CD14-positive monocyte (primary cell): ENCODE data around the gene SIGMAR1. TPM values are rescaled to one million over a fixed set of nuclear protein-coding genes. Genes with fewer than 3 reads are reported as not detected.
A peak's percentile ranks its signal among the peaks of the same experiment; 100 is the strongest.
"Not testable (repeated sequence)": the region's sequence is repeated elsewhere in the genome, so short reads cannot be mapped to it uniquely, and the experiment has no call there.

Source experiments
- DNase-seq, 3 donors: peaks; one replicate each; pipeline ENCODE4 v3.0.0-alpha.2; 2011 to 2022
- H2AFZ ChIP-seq: 2 replicates; pipeline ENCODE4 v1.6.0; 2012; ENCODE audit warnings: mild to moderate bottlenecking, low read depth, low read length, inconsistent platforms; ENCODE audit not compliant: insufficient read depth, poor library complexity, severe bottlenecking
- H3K27ac ChIP-seq, 2 donors: 1 replicate in 1 of 2; 2 replicates in 1 of 2; pipeline ENCODE4 v1.5.1; 2012 to 2013; ENCODE audit warnings: low read length in 2 of 2, control low read depth in 1 of 2, inconsistent platforms in 1 of 2, low read depth in 1 of 2, mild to moderate bottlenecking in 1 of 2
- H3K27me3 ChIP-seq, 2 donors: one replicate each; pipeline versions ENCODE4 v1.6.0 to v1.6.1; 2011 to 2013; ENCODE audit warnings: low read length in 2 of 2; ENCODE audit not compliant: control insufficient read depth in 2 of 2, insufficient read depth in 2 of 2
- H3K36me3 ChIP-seq, 2 donors: replicated peaks in 1 of 2; 1 replicate in 1 of 2; 2 replicates in 1 of 2; pipeline versions ENCODE4 v1.5.1 to v1.6.1; 2012 to 2013; ENCODE audit warnings: low read length in 2 of 2, control low read depth in 1 of 2, inconsistent platforms in 1 of 2, mild to moderate bottlenecking in 1 of 2; ENCODE audit not compliant: insufficient read depth in 2 of 2, control insufficient read depth in 1 of 2
- H3K4me1 ChIP-seq, 2 donors: 1 replicate in 1 of 2; 2 replicates in 1 of 2; pipeline versions ENCODE4 v1.5.1 to v1.6.1; 2012 to 2013; ENCODE audit warnings: low read length in 2 of 2, control low read depth in 1 of 2, inconsistent platforms in 1 of 2, mild to moderate bottlenecking in 1 of 2, moderate library complexity in 1 of 2; ENCODE audit not compliant: insufficient read depth in 2 of 2, control insufficient read depth in 1 of 2
- H3K4me2 ChIP-seq: replicated peaks from 2 replicates; pipeline ENCODE3; 2012; ENCODE audit warnings: low read length, moderate library complexity, mild to moderate bottlenecking; ENCODE audit not compliant: poor library complexity, severe bottlenecking; ENCODE audit errors: extremely low read depth
- H3K4me3 ChIP-seq, 3 experiments: fragments of 200-600 bp in 1 of 3; sonication (generic) in 1 of 3; replicated peaks in 1 of 3; 1 replicate in 2 of 3; 2 replicates in 1 of 3; pipeline ENCODE4 v1.5.1; 2011 to 2013; ENCODE audit warnings: low read length in 3 of 3, mild to moderate bottlenecking in 3 of 3, control low read depth in 2 of 3, low read depth in 2 of 3, inconsistent platforms in 1 of 3, moderate library complexity in 1 of 3
- H3K79me2 ChIP-seq: 2 replicates; pipeline ENCODE4 v1.6.0; 2012; ENCODE audit warnings: mild to moderate bottlenecking, control low read depth, inconsistent platforms, low read length, moderate library complexity; ENCODE audit not compliant: insufficient read depth
- H3K9ac ChIP-seq: 2 replicates; pipeline ENCODE4 v1.6.0; 2017; ENCODE audit warnings: low read length, mild to moderate bottlenecking; ENCODE audit not compliant: insufficient read depth, poor library complexity, severe bottlenecking
- H3K9me3 ChIP-seq, 2 donors: replicated peaks in 1 of 2; 1 replicate in 1 of 2; 2 replicates in 1 of 2; pipeline versions ENCODE4 v1.5.1 to v1.6.1; 2012 to 2013; ENCODE audit warnings: low read length in 2 of 2, control low read depth in 1 of 2; ENCODE audit not compliant: control insufficient read depth in 1 of 2, insufficient read depth in 1 of 2
- H4K20me1 ChIP-seq: 2 replicates; pipeline ENCODE4 v1.6.0; 2012; ENCODE audit warnings: mild to moderate bottlenecking, low read length, control low read depth, moderate library complexity; ENCODE audit not compliant: insufficient read depth
- H3K27ac Mint-ChIP-seq, 7 donors: one replicate each; pipeline ENCODE4 v1.8.0; 2020; ENCODE audit warnings: mild to moderate bottlenecking in 7 of 7, mixed read lengths in 7 of 7, moderate library complexity in 6 of 7, inconsistent platforms in 2 of 7
- H3K27me3 Mint-ChIP-seq, 3 donors: one replicate each; pipeline ENCODE4 v1.8.0; 2021 to 2022; ENCODE audit warnings: low read depth in 3 of 3, mild to moderate bottlenecking in 3 of 3, mixed read lengths in 3 of 3, moderate library complexity in 3 of 3, inconsistent platforms in 1 of 3
- H3K36me3 Mint-ChIP-seq, 2 donors: one replicate each; pipeline ENCODE4 v1.8.0; 2020; ENCODE audit warnings: mixed read lengths in 2 of 2, inconsistent platforms in 1 of 2, mild to moderate bottlenecking in 1 of 2
- H3K4me1 Mint-ChIP-seq: one replicate; pipeline ENCODE4 v1.8.0; 2020; ENCODE audit warnings: mild to moderate bottlenecking, mixed read lengths
- H3K4me3 Mint-ChIP-seq, 2 donors: one replicate each; pipeline ENCODE4 v1.8.0; 2020; ENCODE audit warnings: mild to moderate bottlenecking in 2 of 2, mixed read lengths in 2 of 2, moderate library complexity in 1 of 2
- H3K9me3 Mint-ChIP-seq, 7 donors: one replicate each; pipeline ENCODE4 v1.8.0; 2020 to 2022; ENCODE audit warnings: mixed read lengths in 7 of 7, mild to moderate bottlenecking in 6 of 7, moderate library complexity in 6 of 7, inconsistent platforms in 2 of 7
- WGBS: methylation state at CpG from one replicate; pipeline ENCODE4 v1.1.5; 2013; ENCODE audit warnings: missing lambda C conversion rate; ENCODE audit not compliant: insufficient coverage; 5-methylcytosine and 5-hydroxymethylcytosine counted together
- intact Hi-C, 2 donors: fragments of 100-400 bp; cut with micrococcal nuclease; formaldehyde crosslinking; loops; one replicate each; pipeline versions ENCODE4 v1.15.0 to v1.15.1; 2023
- polyA plus RNA-seq, 3 donors: library from polyadenylated mRNA; depleted of rRNA in 1 of 3; unstranded in 2 of 3; stranded (reverse) in 1 of 3; fragments of 300-500 nt in 2 of 3; fragments of >200 nt in 1 of 3; fragmentation: Illumina TruSeq in 2 of 3; gene quantifications; 1 replicate in 2 of 3; 2 replicates in 1 of 3; pipeline ENCODE4 v1.2.3, GENCODE V29; 2012 to 2021
- TF ChIP-seq, protein P1 (sequence below): fragments of 200-600 bp; IDR thresholded peaks from one replicate; pipeline ENCODE4 v1.8.0; 2022; ENCODE audit warnings: antibody characterized with exemption, mild to moderate bottlenecking

Gene SIGMAR1
- polyA plus RNA-seq, 3 donors, result 26.6 to 59.6 (median 49.5) TPM

DNA sequence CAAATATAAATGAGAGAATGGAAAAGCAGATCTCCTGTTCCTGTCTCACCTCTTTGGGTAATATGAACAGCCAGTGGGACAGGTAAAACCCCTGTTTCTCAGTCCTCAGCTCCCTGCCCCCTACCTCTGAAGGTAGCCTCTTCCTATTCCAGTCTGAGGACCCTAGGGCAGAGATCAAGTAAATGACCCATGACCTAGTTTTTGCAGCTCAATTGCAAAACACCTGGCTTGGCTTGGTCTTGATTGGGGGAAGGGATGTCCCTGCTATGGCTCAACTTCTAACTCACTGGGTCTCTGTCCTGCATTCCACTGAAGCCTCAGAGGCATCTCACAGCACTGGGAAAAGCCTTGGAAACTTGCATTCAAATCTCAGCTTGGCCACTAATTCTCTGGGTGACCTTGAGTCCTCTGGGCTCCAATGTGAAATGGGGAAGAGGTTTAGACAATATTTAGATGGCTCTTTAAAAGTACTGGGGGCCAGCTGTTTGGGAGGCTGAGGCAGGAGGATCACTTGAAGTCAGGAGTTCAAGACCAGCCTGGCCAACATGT lies 7.3 kb upstream of the SIGMAR1 start:
- Mint-ChIP-seq H3K27ac (peak overlapping the region in 1 of 7 donors; percentile 50), H3K27me3 (no peaks in the 10 kb centered on the region), H3K4me1 (peaks cover 35% of the 10 kb centered on the region), H3K4me3 (no peak overlapping the region), H3K9me3 (peaks cover 0 to 2% (median 0%) of the 10 kb centered on the region in 7 donors), H3K36me3 (peaks cover 20 to 23% of the 10 kb centered on the region in 2 donors)
- Histone ChIP-seq H3K27me3 (no peaks in the 10 kb centered on the region), H3K4me3 (no peak overlapping the region), H3K79me2 (peaks cover 4% of the 10 kb centered on the region), H2AFZ (no peak overlapping the region), H3K9me3 (no peaks in the 10 kb centered on the region), H3K27ac (no peak overlapping the region), H3K36me3 (peaks cover 16 to 18% of the 10 kb centered on the region in 2 donors), H3K4me1 (peaks cover 25 to 32% of the 10 kb centered on the region in 2 donors), H4K20me1 (peaks cover 14% of the 10 kb centered on the region), H3K4me2 (no peak overlapping the region), H3K9ac (no peak overlapping the region)
- intact Hi-C loops, result no loop called here
- TF ChIP-seq, protein P1, sequence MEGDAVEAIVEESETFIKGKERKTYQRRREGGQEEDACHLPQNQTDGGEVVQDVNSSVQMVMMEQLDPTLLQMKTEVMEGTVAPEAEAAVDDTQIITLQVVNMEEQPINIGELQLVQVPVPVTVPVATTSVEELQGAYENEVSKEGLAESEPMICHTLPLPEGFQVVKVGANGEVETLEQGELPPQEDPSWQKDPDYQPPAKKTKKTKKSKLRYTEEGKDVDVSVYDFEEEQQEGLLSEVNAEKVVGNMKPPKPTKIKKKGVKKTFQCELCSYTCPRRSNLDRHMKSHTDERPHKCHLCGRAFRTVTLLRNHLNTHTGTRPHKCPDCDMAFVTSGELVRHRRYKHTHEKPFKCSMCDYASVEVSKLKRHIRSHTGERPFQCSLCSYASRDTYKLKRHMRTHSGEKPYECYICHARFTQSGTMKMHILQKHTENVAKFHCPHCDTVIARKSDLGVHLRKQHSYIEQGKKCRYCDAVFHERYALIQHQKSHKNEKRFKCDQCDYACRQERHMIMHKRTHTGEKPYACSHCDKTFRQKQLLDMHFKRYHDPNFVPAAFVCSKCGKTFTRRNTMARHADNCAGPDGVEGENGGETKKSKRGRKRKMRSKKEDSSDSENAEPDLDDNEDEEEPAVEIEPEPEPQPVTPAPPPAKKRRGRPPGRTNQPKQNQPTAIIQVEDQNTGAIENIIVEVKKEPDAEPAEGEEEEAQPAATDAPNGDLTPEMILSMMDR, result no peak
- DNase-seq, result no peak

DNA sequence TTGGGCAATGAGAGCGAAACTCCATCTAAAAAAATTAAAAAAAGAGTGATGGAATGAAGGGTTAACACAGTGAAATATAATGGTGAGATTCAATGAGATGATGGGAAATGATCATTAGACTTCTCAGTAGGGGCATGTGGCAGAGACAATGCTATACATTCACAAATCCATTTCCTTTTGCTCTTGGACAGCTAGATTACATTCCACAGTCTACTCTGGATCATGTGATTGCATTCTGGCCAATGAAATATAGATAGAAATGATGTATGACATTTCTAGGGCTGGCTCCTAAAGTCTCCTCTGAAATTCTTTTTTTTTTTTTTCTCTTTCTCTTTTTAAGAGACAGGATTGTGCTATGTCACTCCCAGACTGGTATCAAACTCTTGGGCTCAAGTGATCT lies 5.1 kb upstream of the SIGMAR1 start:
- no peak overlapping the region for H3K27ac ChIP-seq
- H3K27me3 ChIP-seq, result no peaks in the 10 kb centered on the region
- H3K9ac ChIP-seq, result no peak overlapping the region
- peaks cover 0 to 1% of the 10 kb centered on the region in 2 donors for H3K36me3 Mint-ChIP-seq
- peaks cover 31 to 41% of the 10 kb centered on the region in 2 donors for H3K4me1 ChIP-seq
- H3K9me3 ChIP-seq, result no peaks in the 10 kb centered on the region
- TF ChIP-seq, protein P1, result no peak
- no peak overlapping the region for H3K4me3 Mint-ChIP-seq
- intact Hi-C loops, result no loop called here
- peaks cover 0 to 2% (median 0%) of the 10 kb centered on the region in 7 donors for H3K9me3 Mint-ChIP-seq
- no peak overlapping the region for H3K4me3 ChIP-seq
- H3K27me3 Mint-ChIP-seq, result no peaks in the 10 kb centered on the region
- H3K36me3 ChIP-seq, result no peaks in the 10 kb centered on the region
- no peak overlapping the region for H3K4me2 ChIP-seq
- H4K20me1 ChIP-seq, result peaks cover 8% of the 10 kb centered on the region
- peaks cover 4% of the 10 kb centered on the region for H3K79me2 ChIP-seq
- WGBS, result no CpG with 5 or more reads among the region's 1 CpG
- H3K27ac Mint-ChIP-seq, result no peak overlapping the region
- no peak overlapping the region for H2AFZ ChIP-seq
- DNase-seq, result no peak
- peaks cover 36% of the 10 kb centered on the region for H3K4me1 Mint-ChIP-seq

DNA sequence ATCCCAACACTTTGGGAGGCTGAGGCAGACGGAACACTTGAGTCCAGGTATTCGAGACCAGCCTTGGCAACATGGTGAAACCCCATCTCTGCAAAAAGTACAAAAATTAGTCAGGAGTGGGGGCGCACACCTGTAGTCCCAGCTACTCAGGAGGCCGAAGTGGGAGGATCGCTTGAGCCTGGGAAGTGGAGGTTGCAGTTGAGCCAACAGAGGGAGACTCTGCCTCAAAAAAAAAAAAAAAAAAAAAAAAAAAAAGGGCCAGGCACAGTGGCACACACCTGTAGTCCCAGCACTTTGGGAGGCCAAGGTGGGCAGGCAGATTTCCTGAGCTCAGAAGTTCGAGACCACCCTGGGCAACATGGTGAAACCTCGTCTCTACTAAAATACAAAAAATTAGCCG lies 1.7 kb upstream of the SIGMAR1 start:
- H3K4me3 ChIP-seq, H3K9me3 Mint-ChIP-seq, H3K27ac ChIP-seq, H2AFZ ChIP-seq, H3K9ac ChIP-seq, H3K27me3 ChIP-seq, H3K4me3 Mint-ChIP-seq, H4K20me1 ChIP-seq, H3K4me2 ChIP-seq, H3K9me3 ChIP-seq, H3K27me3 Mint-ChIP-seq, DNase-seq: not testable (repeated sequence)
- H3K79me2 ChIP-seq, result peaks cover 15% of the 10 kb centered on the region
- Mint-ChIP-seq H3K36me3 (peaks cover 10 to 14% of the 10 kb centered on the region in 2 donors), H3K4me1 (peaks cover 31% of the 10 kb centered on the region), H3K27ac (peak overlapping the region in 1 of 7 donors; percentile 2)
- WGBS, result 67% methylated on average over 3 of the region's 8 CpGs
- intact Hi-C loops, result loop anchor here in 1 of 2 donors (5.0 kb wide), 1 partner anchor 37 kb away; no protein-coding TSS in a partner anchor
- peaks cover 0 to 13% of the 10 kb centered on the region in 2 donors for H3K36me3 ChIP-seq
- H3K4me1 ChIP-seq, result peaks cover 28 to 34% of the 10 kb centered on the region in 2 donors
